OCI-LY7 (cell line): Measurements from ENCODE around the gene SUSD3. TPM values are rescaled to one million over a fixed set of nuclear protein-coding genes. Genes with fewer than 3 reads are reported as not detected.

Experiments used
- BruUV-seq: library from RNA; stranded (reverse); fragments of 400-500 nt; replicated peaks from 2 replicates; lab custom pipeline; 2021; lab: Mats Ljungman, UMichigan
- CTCF ChIA-PET: fragments of 300-600 bp; sonication (Branson Sonifier 250); formaldehyde crosslinking; loops from one replicate; lab custom pipeline; 2022; ENCODE audit warnings: antibody characterized with exemption; ENCODE audit not compliant: unreplicated experiment; lab: Charles Lee
- POLR2A ChIA-PET: fragments of 300-600 bp; sonication (Branson Sonifier 250); formaldehyde crosslinking; loops from one replicate; lab custom pipeline; 2022; ENCODE audit warnings: antibody characterized with exemption; lab: Charles Lee
- DNase-seq: peaks from one replicate; pipeline ENCODE4 v3.0.0-alpha.2; 2015; ENCODE audit warnings: low spot score
- H2AFZ ChIP-seq: fragments of 200-600 bp; sonication (generic), shearing (Covaris generic); 2 replicates; pipeline ENCODE4 v1.6.1; 2014; ENCODE audit warnings: mild to moderate bottlenecking, antibody characterized with exemption, low read length, moderate library complexity
- H3K27ac ChIP-seq: fragments of 200-600 bp; sonication (generic); 2 replicates; pipeline ENCODE4 v1.5.1; 2014; ENCODE audit warnings: mixed run types, low read depth, mild to moderate bottlenecking, moderate library complexity, low read length, inconsistent platforms; ENCODE audit not compliant: poor library complexity, severe bottlenecking
- H3K36me3 ChIP-seq: fragments of 200-600 bp; sonication (generic); 2 replicates; pipeline ENCODE4 v1.6.1; 2014; ENCODE audit warnings: mild to moderate bottlenecking, antibody characterized with exemption, low read length, moderate library complexity, mixed read lengths; ENCODE audit not compliant: insufficient read depth
- H3K4me1 ChIP-seq: fragments of 200-600 bp; sonication (generic); 2 replicates; pipeline ENCODE4 v1.5.1; 2014; ENCODE audit warnings: mild to moderate bottlenecking, low read length; ENCODE audit not compliant: insufficient read depth, poor library complexity, severe bottlenecking
- H3K4me2 ChIP-seq: fragments of 200-600 bp; sonication (generic); 2 replicates; pipeline ENCODE4 v1.6.1; 2014; ENCODE audit warnings: mild to moderate bottlenecking, low read length
- H3K4me3 ChIP-seq: fragments of 200-600 bp; sonication (generic); 2 replicates; pipeline ENCODE4 v1.5.1; 2014; ENCODE audit warnings: mild to moderate bottlenecking, low read depth, low read length; ENCODE audit not compliant: poor library complexity, severe bottlenecking
- H3K79me2 ChIP-seq: fragments of 200-600 bp; sonication (generic); 2 replicates; pipeline ENCODE4 v1.6.1; 2016; ENCODE audit warnings: low read depth, mild to moderate bottlenecking, low read length, moderate library complexity, mixed read lengths; ENCODE audit not compliant: insufficient read depth
- H3K9me2 ChIP-seq: fragments of 200-600 bp; sonication (generic); 2 replicates; pipeline ENCODE4 v1.6.1; 2016; ENCODE audit warnings: mild to moderate bottlenecking, low read length, mixed read lengths; ENCODE audit not compliant: insufficient read depth
- H3K9me3 ChIP-seq: fragments of 200-600 bp; sonication (generic); 2 replicates; pipeline ENCODE4 v1.6.1; 2014; ENCODE audit warnings: mild to moderate bottlenecking, mixed run types, low read length, mixed read lengths
- H4K20me1 ChIP-seq: fragments of 200-600 bp; sonication (generic); 2 replicates; pipeline ENCODE4 v1.6.1; 2014; ENCODE audit warnings: mild to moderate bottlenecking, antibody characterized with exemption, low read length, moderate library complexity, mixed read lengths; ENCODE audit not compliant: insufficient read depth
- EZH2phosphoT487 ChIP-seq: fragments of 200-600 bp; sonication (generic); IDR thresholded peaks from 2 replicates; pipeline ENCODE4 v1.6.1; 2018; ENCODE audit warnings: low read depth, borderline replicate concordance, mild to moderate bottlenecking, mixed run types, antibody characterized with exemption, low read length, moderate library complexity, mixed read lengths
- intact Hi-C: fragments of 100-400 bp; cut with micrococcal nuclease; formaldehyde crosslinking; loops from one replicate; pipeline ENCODE4 v1.10.0; 2022; ENCODE audit not compliant: unreplicated experiment
- total RNA-seq, 2 experiments: library from RNA; depleted of rRNA in 1 of 2; stranded (reverse); fragments of >200 nt in 1 of 2; shearing (Covaris generic) in 1 of 2; gene quantifications; 2 replicates each; pipeline ENCODE4 v1.2.3, GENCODE V29; 2014 to 2022
- TF ChIP-seq, protein P1 (sequence below): fragments of 200-600 bp; sonication (generic); conservative IDR thresholded peaks from 2 replicates; pipeline ENCODE4 v1.5.1; 2014; ENCODE audit warnings: mild to moderate bottlenecking, antibody characterized with exemption, low read length, moderate library complexity, mixed read lengths

SUSD3 gene
- total RNA-seq, 2 experiments from 2014 or later, result 94.1 to 201 TPM

DNA sequence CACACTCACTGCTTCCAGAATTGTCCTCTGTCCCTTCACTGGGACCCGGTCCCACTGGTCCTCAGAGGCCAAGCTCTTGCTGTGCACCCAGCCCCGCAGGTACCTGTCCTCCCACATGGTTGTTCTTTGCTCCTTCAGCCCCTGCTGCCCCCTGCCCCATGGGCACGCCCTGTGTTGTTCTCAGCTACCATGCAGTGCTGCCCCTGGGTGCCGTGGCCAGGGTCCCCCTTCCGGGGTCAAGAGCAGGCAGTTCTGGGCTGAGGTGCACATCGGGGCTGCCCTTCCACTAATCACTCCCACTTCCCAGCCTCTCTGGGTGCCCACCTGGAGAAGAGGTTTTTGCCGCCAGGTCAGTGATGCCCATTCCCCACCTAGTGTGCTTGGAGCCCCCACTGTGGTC is 31.9 kb upstream of the SUSD3 start:
- Histone ChIP-seq H2AFZ (no peak overlapping the region), H3K4me3 (no peak overlapping the region), H4K20me1 (no peaks in the 10 kb centered on the region), H3K9me2 (no peaks in the 10 kb centered on the region), H3K79me2 (no peaks in the 10 kb centered on the region), H3K36me3 (peaks cover 2% of the 10 kb centered on the region; the same call in 1 of the 2 replicates), H3K4me2 (no peak overlapping the region), H3K4me1 (peaks cover 26% of the 10 kb centered on the region), H3K27ac (no peak overlapping the region), H3K9me3 (no peaks in the 10 kb centered on the region)
- no peak for DNase-seq
- CTCF ChIA-PET, result no interaction called here
- no TSS peak for BruUV-seq
- no peak for TF ChIP-seq EZH2phosphoT487
- TF ChIP-seq, protein P1, sequence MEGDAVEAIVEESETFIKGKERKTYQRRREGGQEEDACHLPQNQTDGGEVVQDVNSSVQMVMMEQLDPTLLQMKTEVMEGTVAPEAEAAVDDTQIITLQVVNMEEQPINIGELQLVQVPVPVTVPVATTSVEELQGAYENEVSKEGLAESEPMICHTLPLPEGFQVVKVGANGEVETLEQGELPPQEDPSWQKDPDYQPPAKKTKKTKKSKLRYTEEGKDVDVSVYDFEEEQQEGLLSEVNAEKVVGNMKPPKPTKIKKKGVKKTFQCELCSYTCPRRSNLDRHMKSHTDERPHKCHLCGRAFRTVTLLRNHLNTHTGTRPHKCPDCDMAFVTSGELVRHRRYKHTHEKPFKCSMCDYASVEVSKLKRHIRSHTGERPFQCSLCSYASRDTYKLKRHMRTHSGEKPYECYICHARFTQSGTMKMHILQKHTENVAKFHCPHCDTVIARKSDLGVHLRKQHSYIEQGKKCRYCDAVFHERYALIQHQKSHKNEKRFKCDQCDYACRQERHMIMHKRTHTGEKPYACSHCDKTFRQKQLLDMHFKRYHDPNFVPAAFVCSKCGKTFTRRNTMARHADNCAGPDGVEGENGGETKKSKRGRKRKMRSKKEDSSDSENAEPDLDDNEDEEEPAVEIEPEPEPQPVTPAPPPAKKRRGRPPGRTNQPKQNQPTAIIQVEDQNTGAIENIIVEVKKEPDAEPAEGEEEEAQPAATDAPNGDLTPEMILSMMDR, result no peak
- intact Hi-C loops, result no loop called here
- POLR2A ChIA-PET, result interaction anchor here (0.7 kb wide), 1 partner anchor 34 kb away, joined by 3 read pairs; no protein-coding TSS in a partner anchor

DNA sequence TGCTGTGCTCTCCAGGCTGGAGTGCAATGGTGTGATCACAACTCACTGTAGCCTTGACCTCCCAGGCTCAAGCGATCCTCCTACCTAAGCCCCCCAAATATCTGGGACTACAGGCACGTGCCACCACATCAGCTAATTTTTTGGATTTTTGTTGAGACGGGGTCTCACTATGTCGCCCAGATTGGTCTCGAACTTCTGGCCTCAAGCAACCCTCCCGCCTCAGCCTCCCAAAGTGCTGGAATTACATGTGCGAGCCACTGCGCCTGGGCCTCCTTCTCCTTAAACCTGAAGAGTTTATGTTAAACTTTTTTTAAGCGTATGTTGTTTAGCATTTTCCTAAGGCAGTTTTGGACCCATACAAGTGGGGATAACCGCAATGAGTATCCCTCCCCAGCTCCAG is 30.8 kb upstream of the SUSD3 start:
- Histone ChIP-seq H3K79me2 (no peaks in the 10 kb centered on the region), H3K27ac (peak overlapping the region; percentile 59), H3K4me1 (peaks cover 26% of the 10 kb centered on the region), H3K4me3 (peak overlapping the region; percentile 35), H4K20me1 (no peaks in the 10 kb centered on the region), H3K9me3 (no peaks in the 10 kb centered on the region), H3K36me3 (no peaks in the 10 kb centered on the region; the same call in 1 of the 2 replicates), H2AFZ (no peak overlapping the region), H3K9me2 (no peaks in the 10 kb centered on the region), H3K4me2 (peak overlapping the region; percentile 67)
- POLR2A ChIA-PET, result interaction anchor here (0.6 to 1.8 kb wide), 10 partner anchors 12 to 305 kb away, joined by 3 to 6 read pairs (median 4); no protein-coding TSS in a partner anchor
- intact Hi-C loops, result loop anchor here (1.0 kb wide), 1 partner anchor 31 kb away; the partner anchor contains the start of gene SUSD3
- CTCF ChIA-PET, result interaction anchor here (0.6 to 0.9 kb wide), 2 partner anchors 32 to 73 kb away, joined by 3 to 6 read pairs; no protein-coding TSS in a partner anchor
- DNase-seq, result no peak
- BruUV-seq, result no TSS peak
- TF ChIP-seq, protein P1, result no peak
- no peak for TF ChIP-seq EZH2phosphoT487

DNA sequence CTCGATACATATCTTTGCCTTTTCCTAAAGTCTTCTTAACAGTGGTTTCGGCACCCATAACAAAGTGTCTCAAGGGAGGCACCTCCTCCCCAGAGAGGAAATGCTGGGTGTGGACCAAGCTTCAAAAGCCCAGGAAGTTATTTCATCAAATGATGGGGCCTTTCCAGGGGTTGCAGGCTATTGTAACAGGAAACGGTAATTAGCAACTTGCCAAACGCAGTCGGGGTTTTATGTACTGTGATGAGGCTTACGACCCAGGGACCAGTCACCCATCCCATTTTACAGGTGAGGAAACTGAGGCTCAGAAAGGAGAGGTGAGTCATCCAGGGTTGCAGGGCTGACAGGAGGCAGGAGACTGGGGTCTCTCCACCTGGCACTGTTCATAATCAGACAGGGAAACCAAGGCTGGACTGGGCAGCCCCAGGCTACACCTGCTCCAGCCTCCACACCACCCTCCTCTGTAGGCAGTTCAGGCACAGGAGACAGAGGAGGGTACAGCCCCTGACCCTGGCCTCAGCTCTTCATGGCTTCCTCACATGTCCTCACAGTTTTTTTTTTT is 30.0 kb upstream of the SUSD3 start:
- POLR2A ChIA-PET, result interaction anchor here (0.6 to 1.8 kb wide), 7 partner anchors 13 to 57 kb away, joined by 3 to 6 read pairs (median 4); no protein-coding TSS in a partner anchor
- Histone ChIP-seq H3K9me2 (no peaks in the 10 kb centered on the region), H3K27ac (peak overlapping the region; percentile 59), H2AFZ (no peak overlapping the region), H3K36me3 (no peaks in the 10 kb centered on the region; the same call in 1 of the 2 replicates), H3K4me1 (peaks cover 26% of the 10 kb centered on the region), H3K9me3 (no peaks in the 10 kb centered on the region), H3K4me2 (peak overlapping the region; percentile 67), H4K20me1 (no peaks in the 10 kb centered on the region), H3K4me3 (peak overlapping the region; percentile 35), H3K79me2 (no peaks in the 10 kb centered on the region)
- CTCF ChIA-PET, result interaction anchor here (0.9 kb wide), 1 partner anchor 31 kb away, joined by 6 read pairs; no protein-coding TSS in a partner anchor
- intact Hi-C loops, result loop anchor here (1.0 kb wide), 1 partner anchor 30 kb away; the partner anchor contains the start of gene SUSD3
- no TSS peak for BruUV-seq
- TF ChIP-seq, protein P1, result no peak
- no peak for TF ChIP-seq EZH2phosphoT487
- peak; percentile 90 for DNase-seq
